ENCODE results near the gene CX3CL1.

GRCh38 chr16:57331355-57331754 lies 40.9 kb upstream of the CX3CL1 start:
- TF ChIP-seq FOS (IDR thresholded peaks at IDR 0.05; ENCODE audit: borderline replicate concordance, insufficient read depth, low read length) (no peak), CTCF (IDR thresholded peaks at IDR 0.05; ENCODE audit: extremely low read depth in 1 of 2, insufficient read depth in 1 of 2, low read depth in 1 of 2, low read length in 2 of 2) (no peak), POLR2A (IDR thresholded peaks at IDR 0.05; ENCODE audit: low read depth, low read length) (no peak)

All from endothelial cell of umbilical vein (primary cell).